C4-2B (cell line): ENCODE results near the gene KRTAP26-1.

Source experiments
- H3K27ac ChIP-seq: fragments of 450-650 bp; 2 replicates; pipeline ENCODE4 v1.5.1; 2017
- ZFX ChIP-seq: fragments of 450-650 bp; IDR thresholded peaks from 2 replicates; pipeline ENCODE4 v1.6.1; 2017
- TF ChIP-seq, protein P1 (sequence below): fragments of 450-650 bp; conservative IDR thresholded peaks from 2 replicates; pipeline ENCODE4 v1.5.1; 2017; ENCODE audit warnings: mild to moderate bottlenecking

The KRTAP26-1 gene

DNA sequence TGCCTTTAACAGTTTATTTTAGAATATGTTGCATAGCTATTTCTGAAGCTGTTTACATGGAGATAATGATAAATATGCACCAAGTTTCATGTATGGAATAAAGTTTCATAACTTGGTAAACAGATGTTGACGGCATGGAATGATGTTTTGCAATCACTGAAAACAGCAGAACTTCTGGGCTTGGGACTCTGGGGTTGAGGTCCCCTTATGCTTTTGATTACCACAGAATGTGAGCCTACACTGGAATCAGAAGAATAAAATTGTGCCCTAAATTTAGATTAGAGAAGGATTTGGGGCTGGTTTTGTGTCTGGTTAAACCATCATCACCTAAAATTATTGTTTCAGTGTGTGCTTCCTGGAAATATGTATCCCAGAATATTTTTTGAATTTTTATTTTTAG is 48.5 kb downstream of the KRTAP26-1 start:
- no peak for TF ChIP-seq ZFX
- TF ChIP-seq, protein P1, sequence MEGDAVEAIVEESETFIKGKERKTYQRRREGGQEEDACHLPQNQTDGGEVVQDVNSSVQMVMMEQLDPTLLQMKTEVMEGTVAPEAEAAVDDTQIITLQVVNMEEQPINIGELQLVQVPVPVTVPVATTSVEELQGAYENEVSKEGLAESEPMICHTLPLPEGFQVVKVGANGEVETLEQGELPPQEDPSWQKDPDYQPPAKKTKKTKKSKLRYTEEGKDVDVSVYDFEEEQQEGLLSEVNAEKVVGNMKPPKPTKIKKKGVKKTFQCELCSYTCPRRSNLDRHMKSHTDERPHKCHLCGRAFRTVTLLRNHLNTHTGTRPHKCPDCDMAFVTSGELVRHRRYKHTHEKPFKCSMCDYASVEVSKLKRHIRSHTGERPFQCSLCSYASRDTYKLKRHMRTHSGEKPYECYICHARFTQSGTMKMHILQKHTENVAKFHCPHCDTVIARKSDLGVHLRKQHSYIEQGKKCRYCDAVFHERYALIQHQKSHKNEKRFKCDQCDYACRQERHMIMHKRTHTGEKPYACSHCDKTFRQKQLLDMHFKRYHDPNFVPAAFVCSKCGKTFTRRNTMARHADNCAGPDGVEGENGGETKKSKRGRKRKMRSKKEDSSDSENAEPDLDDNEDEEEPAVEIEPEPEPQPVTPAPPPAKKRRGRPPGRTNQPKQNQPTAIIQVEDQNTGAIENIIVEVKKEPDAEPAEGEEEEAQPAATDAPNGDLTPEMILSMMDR: no peak
- H3K27ac ChIP-seq: no peak overlapping the region

DNA sequence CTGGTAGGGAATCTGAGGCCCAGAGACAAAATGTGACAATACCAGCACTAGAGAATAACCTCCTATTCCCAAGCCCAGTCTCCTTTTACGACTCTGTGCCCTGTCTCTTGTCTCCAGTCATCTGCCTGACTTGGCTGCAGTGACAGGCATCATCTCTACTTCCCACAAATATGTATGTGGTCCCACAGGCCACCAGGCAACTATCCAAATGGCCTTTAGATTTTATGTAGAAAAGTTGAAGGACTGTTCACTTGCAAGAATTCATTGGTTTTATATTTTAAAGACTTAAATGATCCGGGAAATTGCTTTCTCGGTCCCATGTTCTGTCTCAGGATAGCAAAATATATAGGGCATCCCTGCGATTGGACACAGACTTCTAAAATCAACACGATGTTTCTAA is 49.0 kb downstream of the KRTAP26-1 start:
- no peak overlapping the region for H3K27ac ChIP-seq
- no peak for TF ChIP-seq ZFX
- TF ChIP-seq, protein P1: no peak

DNA sequence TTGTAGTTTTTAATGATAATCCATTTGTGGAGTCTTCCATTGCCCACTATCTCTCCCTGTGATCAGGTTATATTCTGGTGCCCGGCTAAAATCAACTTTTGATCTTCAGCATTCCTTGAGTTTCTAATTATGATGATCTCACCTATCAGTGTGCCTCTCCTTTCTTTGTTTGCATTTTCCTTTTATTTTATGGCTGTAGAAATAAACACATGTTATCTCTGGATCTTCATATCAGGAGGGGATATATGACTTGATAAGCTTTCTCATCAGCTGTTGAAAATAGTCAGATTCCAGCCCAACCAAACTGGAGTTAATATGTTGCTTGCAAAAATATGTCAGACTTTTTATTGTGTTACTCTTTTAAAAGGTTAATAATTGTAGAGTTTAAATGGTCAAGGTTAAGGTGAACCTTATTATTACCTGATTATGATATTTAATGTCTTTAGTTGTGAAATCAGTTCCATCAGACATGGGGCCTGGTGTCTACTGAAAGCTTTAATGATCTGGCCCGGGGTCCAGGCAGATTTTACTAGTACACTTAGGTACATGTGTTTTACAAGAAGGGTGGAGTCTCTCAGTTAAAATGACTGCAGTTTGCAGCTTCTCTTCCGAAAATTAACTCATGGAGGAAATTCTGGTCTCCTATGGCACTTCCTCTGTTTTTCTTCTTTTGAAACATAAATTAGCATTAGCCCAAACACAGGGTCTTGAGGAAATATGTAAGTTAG is 50.1 kb downstream of the KRTAP26-1 start:
- no peak for TF ChIP-seq ZFX
- TF ChIP-seq, protein P1: no peak
- no peak overlapping the region for H3K27ac ChIP-seq
